ENCODE results near the gene VWA3A.
"Not testable (repeated sequence)": the region's sequence is repeated elsewhere in the genome, so short reads cannot be mapped to it uniquely, and the experiment has no call there.

The VWA3A gene

GRCh38 chr16:22183335-22183734 is 91.0 kb downstream of the VWA3A start:
- DNase-seq (ENCODE audit: low read depth in 2 of 3, low spot score in 1 of 3): no peak

DNA sequence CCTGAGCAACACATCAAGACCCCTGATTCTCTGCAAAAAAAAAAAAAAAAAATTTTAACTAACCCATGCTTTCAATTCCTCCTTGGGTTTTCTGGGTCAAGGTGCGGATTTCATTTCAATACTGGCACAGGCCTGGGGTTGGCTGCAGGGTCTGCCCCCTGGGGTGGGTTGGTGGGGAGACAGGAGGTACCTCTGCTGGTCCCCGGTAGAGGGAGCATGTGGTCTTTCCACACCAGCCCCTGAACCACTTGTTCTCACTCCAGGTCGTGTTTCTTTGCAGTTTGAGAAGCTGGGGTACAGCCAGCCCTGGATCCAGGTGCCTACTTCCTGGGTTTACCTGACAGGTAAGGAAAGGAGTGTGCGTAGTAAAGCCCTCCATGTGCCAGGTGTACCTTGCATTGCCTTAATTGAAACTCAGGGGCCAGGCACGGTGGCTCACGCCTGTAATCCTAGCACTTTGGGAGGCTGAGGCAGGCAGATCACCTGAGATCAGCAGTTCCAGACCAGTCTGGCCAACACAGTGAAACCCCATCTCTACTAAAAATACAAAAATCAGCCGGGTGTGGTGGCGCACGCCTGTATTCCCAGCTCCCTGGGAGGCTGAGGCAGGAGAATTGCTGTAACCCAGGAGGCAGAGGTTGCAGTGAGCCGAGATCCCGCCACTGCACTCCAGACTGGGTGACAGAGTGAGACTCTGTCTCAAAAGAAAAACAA is 91.7 kb downstream of the VWA3A start:
- DNase-seq (ENCODE audit: low read depth in 2 of 3, low spot score in 1 of 3): no peak

GRCh38 chr16:22184615-22184968 is 92.3 kb downstream of the VWA3A start:
- no peak for DNase-seq (ENCODE audit: low read depth in 2 of 3, low spot score in 1 of 3)

- DNase-seq (ENCODE audit: low read depth in 2 of 3, low spot score in 1 of 3): no peak
Measured at GRCh38 chr16:22186517-22186916, 94.2 kb downstream of the VWA3A start.

DNA sequence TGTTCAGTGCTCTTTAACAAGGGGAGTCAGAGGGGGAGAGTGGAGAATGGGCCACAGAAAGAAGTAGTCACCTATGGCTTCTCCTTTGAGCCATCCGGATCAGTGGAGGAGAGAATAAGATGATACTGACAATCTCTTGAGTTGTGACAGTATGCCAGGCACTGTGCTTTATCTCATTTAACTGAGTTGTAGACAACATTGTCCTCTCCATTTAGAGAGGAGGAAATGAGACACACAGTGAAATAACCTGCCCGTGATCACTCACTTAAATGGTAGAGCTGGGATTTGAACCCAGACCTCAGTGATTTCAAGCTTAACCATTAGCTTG is 95.9 kb downstream of the VWA3A start:
- no peak for DNase-seq (ENCODE audit: low read depth in 2 of 3, low spot score in 1 of 3)

DNA sequence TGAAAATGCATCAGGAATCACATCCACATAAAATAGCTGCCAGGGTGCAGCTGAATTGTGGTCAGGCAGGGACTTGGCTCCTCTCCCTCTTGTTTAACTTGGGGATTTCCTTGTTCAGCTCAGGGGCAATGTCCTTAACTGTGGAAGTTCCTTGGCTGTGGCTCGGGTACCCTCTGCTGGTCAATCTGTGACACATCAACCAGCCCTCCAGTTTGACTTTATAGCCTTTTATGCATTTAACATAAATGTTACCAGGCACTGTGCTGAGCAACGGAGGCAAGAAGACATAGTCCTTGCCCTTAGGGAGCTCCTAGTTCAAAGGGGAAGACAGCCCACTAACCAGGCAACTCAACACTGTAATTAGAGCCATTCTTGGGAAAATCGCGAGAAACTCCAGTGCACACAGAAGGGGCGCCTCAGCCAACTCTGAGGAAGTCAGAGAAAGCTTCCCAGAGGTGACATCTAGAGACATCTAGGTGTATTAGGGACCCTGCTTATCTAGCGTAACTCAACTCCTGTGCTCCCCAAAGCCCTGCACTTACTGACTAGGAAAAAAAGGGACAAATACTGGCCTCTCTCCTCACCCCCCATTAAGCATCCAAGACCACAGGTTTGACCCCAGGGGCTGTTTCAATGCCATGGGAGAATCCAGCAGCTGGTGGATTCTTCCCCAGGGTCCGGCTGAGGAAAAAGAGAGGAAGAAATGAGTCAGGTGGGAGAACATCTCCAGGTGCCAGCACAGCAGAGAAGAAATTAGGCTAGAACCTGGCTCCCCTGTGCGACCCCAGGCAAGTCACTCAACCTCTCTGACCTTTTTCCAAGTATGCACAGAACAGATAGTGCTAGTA is 96.5 kb downstream of the VWA3A start:
- peak in 2 of 3 donors; percentile 42 to 48 for DNase-seq (ENCODE audit: low read depth in 2 of 3, low spot score in 1 of 3)

DNA sequence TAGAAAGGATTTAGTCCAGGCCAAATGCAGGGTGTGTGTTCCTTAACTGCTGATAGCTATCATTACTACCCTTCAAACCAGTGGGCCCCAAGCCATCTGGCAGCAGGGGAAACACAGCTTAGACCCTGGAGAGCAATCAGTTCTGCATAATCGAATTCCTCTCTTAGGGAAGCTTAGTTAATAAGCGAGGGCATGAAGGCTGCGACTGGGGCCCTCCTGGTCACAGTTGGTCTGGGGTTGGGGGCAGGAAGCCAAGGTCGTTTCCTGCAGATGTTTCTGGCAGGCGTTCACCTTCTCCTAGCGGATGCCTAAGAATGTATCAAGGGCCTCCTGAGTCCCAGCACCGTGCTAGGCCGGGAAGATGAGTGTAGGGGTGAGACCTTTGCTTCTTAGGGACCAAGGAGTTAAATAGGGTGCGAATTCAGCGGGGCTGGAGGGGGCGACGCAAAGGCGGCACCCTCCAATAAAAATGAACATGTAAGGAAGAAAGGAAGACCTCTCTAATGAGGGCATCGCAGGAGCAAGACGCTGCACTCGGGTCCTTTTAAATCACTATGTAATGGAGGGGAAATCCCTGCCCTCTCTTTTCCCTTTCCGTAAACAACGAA is 97.2 kb downstream of the VWA3A start:
- no peak for DNase-seq (ENCODE audit: low read depth in 2 of 3, low spot score in 1 of 3)

GRCh38 chr16:22190081-22190775 is 97.9 kb downstream of the VWA3A start:
- DNase-seq (ENCODE audit: low read depth in 2 of 3, low spot score in 1 of 3): peak; percentile 99 to 100 (median 100)

DNA sequence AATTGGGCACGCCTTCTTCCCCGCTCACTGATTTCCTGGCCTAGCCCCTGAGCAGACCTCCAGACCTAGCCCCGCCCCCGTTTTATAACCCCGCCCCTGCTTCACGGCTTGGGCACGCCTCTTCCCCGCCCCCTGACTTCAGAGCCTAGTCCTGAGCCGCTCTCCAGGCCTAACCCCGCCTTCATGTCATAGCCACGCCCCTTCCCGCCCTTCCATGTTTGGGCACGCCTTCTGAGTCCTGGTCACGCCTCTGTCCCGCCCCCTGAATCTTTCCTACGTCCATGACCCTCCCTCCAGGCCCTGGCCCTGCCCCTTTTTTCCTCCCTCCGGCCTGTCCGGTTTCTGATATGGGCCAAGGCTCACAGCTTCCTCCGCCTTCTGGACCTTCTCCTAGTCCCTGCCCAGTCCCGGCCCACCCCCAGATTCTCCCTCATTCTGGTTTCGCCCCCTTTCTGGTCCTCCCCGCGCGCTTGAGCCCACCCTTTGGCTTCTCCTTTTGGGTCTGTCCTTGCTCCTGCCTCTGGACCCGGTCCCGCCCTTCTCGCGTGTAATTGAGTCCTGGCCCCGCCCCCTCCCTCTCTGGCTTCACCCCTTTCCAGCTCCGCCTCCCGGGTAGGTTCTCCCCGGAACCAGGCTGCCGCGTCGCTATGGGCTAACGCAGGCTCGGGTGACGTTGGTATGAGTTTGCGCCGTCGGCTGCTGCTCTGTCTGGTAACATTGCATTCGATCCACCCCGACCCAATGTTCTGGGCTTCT is 98.6 kb downstream of the VWA3A start:
- DNase-seq (ENCODE audit: low read depth in 2 of 3, low spot score in 1 of 3): peak; percentile 96 to 99 (median 98)

GRCh38 chr16:22191532-22192260 is 99.4 kb downstream of the VWA3A start:
- DNase-seq (ENCODE audit: low read depth in 2 of 3, low spot score in 1 of 3): no peak

GRCh38 chr16:22192261-22193062 is 100.1 kb downstream of the VWA3A start:
- peak; percentile 60 to 69 (median 68) for DNase-seq (ENCODE audit: low read depth in 2 of 3, low spot score in 1 of 3)

GRCh38 chr16:22193063-22193411 is 100.7 kb downstream of the VWA3A start:
- no peak for DNase-seq (ENCODE audit: low read depth in 2 of 3, low spot score in 1 of 3)

DNA sequence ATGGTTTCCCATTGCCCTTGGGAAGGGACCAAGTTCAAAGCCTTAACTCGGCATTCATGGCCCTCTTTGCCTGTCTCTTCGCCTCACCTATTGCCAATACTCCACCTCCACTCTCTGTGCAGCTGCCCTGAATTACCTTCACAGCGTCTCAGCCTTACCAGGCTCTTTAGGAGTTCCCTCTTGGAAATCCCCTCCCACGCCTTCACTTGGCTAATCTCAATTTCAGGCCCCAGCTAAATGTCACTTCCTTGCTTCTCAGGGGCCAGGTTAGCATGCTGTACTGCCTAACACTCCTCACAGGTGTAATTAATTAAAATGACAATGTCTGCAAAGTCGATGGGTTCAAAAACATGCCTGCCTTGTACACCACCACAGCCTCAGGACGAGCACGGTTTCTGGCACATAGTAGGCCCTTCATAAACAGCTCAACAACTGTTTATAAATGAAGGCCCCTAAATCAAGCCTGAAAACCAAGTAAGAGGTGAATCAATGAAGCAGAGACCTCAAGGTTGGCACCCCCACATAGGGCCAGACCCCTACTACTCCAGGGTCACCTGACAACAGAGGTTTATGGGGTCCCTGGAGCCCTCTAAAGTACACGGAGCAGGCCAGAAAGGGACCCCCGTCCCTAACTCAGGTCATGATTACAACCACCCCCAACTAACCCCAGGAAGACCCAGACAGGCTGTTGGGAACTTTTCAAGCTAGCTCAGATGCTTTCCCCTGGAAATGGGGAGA is 102.5 kb downstream of the VWA3A start:
- DNase-seq (ENCODE audit: low read depth in 2 of 3, low spot score in 1 of 3): no peak

- DNase-seq (ENCODE audit: low read depth in 2 of 3, low spot score in 1 of 3): no peak
Measured at GRCh38 chr16:22195445-22195694, 103.0 kb downstream of the VWA3A start.

DNA sequence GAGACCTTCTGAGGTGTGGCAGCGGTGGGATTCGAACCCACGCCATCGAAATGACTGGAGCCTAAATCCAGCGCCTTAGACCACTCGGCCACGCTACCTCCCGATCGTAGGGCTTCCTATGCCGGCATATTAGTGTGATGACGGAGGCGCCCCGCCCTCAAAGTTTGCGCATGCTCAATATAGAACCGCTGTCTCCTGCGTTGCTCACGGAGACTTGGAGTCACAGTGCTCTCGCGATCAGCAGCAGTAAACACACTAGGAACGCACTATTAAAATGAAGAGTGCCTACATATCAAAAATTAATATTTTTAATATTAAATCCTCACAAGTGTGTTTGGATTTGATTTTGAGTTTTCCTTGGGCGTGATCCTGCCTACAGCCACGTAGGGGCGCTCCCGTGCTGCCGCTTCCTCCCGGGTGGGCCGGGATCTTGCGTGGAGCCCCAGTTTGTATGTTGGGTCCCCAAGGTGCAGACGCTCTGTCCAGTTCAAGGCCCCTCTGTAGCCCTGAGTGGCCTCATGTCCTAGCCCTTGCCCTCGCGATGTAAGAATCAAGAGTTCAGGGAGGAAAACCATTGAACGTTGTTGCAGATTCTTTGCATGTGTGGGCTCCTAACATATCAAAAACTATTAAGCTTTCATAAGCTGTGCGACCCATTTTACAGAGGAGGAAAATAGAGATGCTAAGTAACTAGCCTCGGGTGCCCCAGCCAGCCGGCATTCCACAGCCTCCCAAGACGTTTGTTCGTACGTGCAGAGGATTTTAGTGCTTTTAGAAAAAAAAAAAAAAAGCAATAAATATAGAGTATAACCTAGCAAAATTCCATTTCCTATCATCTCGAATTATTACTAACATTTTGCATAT is 103.6 kb downstream of the VWA3A start:
- peak; percentile 84 to 98 (median 93) for DNase-seq (ENCODE audit: low read depth in 2 of 3, low spot score in 1 of 3)

DNA sequence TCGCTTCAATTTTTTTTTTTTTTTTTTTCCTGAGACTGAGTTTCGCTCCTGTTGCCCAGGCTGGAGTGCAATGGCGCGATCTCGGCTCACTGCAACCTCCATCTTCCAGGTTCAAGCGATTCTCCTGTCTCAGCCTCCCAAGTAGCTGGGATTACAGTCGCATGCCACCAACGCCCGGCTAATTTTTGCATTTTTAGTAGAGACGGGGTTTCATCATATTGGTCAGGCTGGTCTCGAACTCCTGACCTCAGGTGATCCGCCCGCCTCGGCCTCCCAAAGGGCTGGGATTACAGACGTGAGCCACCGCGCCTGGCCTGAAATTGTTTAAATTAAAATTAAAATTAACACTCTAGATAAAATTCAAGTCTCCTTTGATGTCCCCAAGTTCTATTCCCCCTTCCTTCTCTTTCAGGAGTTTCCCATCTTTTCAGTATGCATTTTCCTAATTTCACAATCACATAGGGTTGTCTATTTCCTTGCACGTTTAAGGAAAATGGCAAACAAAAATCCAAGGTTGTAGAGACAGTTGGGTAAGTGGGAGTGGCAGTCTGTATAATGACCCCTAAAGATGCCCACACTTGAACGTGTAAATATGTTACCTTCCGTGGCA is 104.3 kb downstream of the VWA3A start:
- DNase-seq (ENCODE audit: low read depth in 2 of 3, low spot score in 1 of 3): not testable (repeated sequence)

DNA sequence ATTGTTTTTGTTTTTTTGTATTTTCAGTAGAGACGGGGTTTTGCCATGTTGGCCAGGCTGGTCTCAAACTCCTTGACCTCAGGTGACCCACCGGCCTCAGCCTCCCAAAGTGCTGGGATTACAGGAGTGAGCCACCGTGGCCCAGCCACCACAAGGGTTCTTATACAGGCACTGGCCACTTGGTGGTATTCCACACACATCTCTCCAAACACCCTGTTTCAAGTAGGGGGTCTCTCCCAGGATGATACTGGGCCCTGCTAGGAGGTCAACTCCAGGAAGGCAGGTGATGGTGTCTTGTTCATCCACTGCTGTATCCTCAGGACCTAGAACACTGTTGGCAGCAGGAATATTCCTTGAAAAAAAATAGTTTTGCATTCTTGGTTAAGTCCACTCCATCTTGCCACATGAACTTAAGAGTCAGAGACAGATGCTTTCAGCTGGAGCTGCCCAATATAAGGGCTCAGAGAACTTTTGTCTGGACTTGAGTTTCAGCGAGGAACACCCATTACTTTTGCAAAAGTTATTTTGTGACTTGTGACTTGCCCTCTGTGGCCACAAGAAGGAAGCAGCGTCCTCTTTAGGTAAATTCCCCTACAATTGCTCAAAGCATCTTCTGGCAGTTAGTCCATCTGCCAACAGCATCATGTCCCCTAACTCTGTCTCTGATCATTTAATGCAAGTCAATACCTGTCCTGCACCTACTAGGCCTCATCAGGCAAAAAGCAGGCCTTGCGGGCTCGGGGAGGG is 106.4 kb downstream of the VWA3A start:
- DNase-seq (ENCODE audit: low read depth in 2 of 3, low spot score in 1 of 3): no peak
